ENCODE results near the gene CSTF3.

DNA sequence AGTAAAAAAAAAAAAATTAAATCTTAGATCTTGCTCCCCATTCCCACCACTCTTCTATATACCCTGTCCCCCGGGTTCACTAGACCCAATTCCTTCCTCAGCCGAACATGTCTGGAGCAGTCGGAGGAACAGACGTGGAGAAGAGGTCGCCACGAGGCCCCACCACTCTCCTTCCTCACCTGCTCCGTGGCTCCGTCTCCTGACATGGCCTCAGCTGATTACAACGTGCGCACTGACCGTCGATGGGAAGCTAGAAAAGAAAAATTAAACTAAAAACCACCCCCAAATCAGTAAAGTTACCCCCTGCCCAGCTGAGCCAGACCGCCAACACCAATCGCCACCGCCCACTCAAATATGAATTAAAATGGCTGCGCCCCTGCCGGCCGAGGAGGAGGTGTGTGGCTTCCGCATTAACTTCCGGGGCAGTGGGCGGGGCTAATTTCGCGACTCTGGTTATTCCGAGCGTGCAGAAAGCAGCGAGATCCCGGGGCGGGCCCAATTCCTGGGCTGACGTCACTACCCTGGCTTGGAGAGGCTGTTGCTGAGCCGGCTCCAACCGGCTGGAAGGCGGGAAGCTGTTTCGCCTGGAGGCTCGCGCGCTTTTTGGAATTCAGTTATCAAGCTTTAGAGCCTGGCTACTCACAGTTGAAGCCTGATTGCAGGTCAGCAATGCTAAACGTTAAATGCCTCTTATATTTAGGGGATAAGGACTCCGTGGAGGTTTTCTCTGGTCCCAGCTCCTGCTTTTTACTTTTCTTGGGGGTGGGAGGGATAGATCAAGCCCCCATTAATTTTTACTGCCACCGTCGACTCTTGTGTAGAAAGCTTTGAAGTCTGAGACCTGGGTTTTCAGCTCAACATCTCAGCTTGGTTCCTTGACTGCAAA is at the start of gene CSTF3:
- TF ChIP-seq EZH2 (IDR thresholded peaks at IDR 0.05; ENCODE audit: insufficient read depth, poor library complexity, severe bottlenecking): no peak
- no peak for TF ChIP-seq EZH2phosphoT487 (IDR thresholded peaks at IDR 0.05; ENCODE audit: insufficient read depth, low read depth)

Measured in GM23248 (cell line).